ENCODE results near the gene LATS1.
"Not testable (repeated sequence)": the region's sequence is repeated elsewhere in the genome, so short reads cannot be mapped to it uniquely, and the experiment has no call there.

Gene LATS1

DNA sequence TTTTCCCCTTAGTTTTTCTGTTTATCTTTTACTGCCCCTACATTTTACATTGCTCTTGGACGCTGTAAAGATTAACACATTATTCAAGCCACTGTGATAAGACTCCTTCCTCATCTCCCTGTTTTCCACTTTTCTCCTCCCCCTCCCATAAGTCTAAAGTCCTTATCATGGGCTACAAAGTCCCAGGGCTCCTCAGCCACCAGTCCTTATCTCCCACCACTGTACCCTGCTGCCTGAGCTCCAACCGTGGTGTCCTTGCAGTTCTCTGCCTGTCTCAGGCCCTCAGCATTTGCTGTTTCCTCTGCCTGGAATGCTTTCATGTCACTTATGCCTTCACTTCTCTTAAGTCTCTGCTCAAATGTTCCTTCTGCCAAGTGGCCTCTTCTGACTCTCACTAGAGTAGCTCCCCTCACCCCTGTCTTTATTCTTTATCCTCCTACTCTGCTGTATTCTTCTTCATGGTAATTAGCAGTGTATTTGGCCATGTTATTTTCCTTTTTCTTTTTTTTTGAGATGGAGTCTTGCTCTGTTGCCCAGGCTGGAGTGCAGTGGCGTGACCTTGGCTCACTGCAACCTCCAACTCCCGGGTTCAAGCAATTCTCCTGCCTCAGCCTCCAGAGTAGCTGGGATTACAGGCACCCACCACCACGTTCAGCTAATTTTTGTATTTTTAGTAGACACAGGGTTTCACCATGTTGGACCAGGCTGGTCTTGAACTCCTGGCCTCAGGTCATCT is 10.8 kb upstream of the LATS1 start:
- no peak for DNase-seq (ENCODE audit: low read depth, low spot score)

DNA sequence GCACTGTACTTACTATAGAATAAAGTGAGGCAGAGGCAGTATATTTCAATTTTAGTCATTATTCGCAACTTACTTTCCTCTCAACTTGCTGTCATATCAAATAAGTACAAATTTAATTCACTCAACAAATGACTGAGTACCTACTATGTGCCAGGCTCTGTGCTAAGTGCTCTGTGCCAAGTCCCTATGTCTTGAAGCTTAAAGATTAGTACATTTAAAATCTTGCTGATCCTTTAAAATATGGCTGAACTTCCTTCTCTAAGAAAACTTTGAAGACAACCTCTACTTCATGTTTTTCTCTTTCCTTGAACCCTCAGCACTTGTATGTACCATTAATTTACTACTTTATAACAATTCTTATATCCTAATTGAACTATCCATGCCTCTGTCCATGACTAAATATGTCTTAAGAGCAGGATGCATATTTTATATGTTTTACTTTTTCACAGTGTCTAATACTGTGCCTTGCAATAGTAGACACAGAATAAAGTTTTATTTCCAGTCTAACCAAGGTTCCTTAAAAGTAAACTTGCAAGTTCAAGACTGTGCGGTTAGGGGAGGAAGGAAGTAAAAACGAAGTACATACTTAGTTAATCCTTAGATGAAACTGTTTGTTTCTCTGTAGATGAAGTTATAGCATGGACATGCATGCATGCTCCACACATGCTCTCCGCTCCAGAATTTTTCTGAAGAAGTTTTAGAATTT is 10.0 kb upstream of the LATS1 start:
- DNase-seq (ENCODE audit: low read depth, low spot score), result no peak

DNA sequence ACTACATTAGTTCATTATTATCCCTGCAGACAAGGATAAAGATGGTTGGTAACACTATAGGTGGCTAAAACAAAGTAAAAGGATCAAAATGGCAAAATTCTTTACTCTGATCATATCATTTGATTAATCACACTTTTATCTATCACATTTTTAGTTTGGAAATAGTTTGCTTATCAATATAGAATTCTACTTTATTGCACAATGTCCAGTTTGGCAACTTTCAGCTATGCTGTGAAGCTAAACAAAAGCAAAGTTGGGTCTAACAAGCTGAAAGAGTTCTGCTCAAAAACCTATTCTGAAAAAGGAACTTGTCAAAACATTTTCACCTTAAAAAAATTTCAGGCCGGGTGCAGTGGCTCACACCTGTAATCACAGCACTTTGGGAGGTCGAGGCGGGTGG is 7.9 kb upstream of the LATS1 start:
- no peak for DNase-seq (ENCODE audit: low read depth, low spot score)

DNA sequence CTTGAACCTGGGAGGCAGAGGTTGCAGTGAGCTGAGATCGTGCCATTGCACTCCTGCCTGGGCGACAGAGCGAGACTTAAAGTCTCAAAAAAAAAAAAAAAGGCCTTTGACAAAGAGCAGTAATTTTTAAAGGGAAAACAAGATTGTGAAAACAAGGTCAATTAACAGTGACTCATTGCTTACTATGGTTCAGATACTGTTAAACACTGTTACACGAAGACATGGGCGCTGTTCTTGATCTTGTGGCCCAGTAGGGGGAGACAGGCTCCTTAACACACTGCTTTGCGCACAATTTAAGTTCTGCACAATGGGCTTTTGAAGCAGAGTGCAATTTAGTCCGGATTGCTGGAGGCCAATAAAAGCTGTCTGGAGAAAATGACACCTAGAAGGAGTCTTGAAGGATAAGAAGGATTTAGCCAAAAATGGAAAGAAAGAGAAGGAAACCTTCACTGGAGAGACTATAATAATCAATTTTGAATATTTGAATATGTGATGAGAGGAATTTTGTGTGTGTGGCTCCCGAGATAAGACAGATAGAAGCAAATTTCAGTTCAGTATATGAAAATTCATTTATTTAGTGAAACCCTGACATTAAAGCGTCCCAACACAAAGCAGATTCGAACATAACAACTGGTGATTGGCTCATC is 6.0 kb upstream of the LATS1 start:
- no peak for DNase-seq (ENCODE audit: low read depth, low spot score)

DNA sequence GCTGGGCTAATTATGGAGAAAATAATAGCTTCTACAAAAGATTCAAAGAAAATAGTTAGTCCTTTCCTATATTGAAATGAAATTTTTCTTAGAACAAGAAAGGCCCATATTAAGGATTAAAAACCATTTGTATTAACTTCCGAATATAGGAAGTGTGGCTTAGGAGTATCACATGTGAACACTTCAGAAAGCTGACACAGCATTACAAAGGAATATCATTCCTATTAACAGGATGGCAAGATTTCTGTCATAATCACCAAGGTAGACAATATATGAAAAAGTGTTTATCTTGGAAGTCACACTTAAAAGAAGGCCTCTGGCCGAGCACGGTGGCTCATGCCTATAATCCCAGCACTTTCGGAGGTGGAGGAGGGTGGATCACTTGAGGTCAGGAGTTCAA is 5.4 kb upstream of the LATS1 start:
- no peak for DNase-seq (ENCODE audit: low read depth, low spot score)

DNA sequence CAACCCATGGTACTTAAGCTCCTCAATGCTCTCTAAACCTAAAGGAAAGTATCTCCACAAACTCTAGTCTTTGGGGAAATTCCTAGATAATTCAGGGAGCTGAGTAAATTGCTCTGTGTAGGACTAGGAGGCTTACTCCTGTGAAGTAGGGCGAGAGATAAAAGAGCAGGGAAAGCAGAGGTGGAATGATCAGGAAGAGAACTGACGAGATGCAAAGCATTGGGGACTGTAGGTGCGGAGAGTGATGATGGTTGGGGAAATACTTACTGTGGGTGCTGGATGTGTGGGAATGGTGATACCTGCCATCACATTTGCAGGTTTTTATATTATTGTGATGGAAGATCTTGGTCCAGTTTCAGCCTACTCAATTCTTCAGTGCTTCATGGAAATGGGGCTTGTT is 1.6 kb upstream of the LATS1 start:
- DNase-seq (ENCODE audit: low read depth, low spot score), result no peak

DNA sequence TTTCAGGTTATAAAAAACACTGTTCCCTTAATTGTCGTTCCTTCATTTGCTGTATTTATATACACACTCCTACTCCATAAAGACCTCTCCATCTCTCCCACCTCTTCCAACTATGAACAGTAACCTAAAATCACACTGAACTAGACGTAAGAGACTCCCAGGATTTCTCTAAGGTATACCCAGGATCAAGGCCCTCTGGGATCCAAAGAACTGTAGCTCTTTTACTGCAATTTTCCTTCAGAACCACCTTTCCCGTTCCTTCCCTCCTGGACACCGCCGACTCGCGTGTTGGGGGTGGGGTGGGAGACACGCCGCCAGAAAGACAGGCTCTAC is 680 bp downstream of the LATS1 start:
- DNase-seq (ENCODE audit: low read depth, low spot score), result no peak

DNA sequence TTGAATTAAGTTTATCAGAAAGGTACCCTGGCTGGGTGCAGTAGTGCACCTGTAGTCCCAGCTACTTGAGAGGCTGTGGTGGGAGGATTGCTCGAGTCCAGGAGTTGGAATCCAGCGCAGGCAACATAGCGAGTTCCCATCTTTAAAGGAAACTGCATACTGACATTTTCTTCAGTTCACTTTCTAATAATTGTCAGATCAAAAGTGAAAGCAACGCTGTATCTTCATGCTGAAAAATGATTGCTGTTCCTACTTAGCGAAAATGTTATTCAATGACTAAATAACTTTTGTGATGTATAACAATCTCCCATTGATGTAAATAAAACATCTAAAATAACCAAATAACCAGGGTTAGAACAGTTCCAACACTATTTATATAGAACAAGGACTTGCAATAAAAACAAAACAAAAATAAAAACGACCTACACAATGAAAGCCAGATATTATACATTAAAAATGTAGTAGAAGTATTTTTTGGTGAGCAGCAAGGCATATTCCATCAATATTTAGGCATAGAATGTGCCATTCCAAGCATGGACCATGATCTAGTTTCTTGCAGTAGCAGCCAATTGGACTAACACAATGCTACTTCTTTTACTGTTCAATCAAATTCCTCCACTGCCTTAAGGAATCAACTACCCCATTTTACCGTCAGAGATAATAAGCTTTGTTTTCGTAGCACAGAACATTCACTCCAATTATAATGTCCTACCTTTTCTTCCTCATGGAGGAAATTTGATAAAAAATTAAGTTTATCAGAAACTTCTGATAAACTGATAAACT is 1.5 kb downstream of the LATS1 start:
- no peak for DNase-seq (ENCODE audit: low read depth, low spot score)

DNA sequence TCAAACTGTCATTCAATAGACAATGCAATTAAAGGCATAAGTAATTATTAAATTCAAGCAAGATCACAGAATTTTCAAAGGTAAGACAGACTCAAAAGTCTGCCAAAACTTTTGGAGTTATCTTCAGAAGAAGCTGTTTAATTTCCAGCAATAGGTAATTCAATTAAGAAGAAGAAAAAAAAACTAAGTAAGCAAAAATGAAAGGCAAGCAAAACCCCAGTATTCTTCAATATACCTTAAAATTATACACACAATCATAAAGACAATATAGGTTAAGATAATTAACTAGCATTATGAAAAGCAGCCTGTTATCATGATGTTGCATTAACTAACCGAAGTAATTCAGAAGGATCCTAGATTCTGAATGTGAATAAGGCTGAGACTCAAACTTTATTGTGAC is 3.5 kb downstream of the LATS1 start:
- DNase-seq (ENCODE audit: low read depth, low spot score), result no peak

DNA sequence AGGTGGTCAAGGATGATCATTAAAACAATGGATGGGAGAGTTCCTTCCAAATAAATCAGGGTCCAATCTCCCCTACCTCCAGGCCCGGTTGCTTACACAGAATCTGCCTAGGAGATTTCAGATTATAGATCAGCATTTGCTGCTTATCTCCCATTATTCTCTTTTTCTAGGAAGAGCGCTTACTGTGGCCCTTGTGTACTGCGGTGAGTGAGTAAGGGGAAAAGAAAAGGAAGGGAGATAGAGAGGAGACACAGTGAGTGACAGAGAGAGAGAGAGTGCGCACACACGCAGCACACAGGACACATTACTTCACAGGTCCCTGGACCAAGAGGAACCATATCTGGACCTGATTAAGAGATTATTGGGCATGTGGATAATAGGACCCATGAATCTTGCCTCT is 6.2 kb downstream of the LATS1 start:
- DNase-seq (ENCODE audit: low read depth, low spot score), result no peak

DNA sequence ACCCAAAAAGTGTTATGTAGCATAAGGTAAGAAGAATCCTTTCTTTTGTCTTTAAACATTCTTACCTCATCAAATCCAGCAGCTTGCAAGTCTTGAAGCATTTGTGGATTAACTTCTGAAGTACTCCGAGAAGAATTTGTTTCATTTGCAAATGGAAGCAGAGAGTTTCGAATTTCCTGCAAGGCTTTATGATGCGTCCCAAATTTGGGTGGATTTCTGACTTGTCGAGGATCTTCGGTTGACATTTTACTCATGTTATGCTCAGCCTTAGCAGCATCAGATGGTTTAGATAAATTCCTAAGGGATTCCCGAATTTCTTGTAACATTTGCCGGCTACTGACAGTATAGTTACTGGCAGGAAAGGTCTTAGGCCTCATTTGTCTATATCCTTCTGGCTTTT is 16.2 kb downstream of the LATS1 start:
- no peak for DNase-seq (ENCODE audit: low read depth, low spot score)

DNA sequence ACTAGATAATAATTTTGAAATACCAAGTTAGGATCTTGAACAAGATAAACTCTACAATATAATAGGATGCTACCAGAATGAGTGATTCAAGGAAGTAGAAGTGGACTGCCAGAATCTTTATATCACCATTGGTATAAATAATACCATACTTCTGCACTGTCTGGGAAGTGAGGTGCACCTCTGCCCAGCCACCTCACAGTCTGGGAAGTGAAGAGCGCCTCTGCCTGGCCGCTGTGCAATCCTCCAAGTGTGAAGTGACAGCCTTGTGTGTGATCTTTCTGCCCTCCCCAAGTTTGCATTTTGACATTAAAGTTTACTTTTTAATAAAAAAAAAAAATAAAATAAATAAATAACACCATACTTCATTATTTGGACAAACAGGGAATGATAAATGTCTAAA is 18.8 kb downstream of the LATS1 start:
- no peak for DNase-seq (ENCODE audit: low read depth, low spot score)

DNA sequence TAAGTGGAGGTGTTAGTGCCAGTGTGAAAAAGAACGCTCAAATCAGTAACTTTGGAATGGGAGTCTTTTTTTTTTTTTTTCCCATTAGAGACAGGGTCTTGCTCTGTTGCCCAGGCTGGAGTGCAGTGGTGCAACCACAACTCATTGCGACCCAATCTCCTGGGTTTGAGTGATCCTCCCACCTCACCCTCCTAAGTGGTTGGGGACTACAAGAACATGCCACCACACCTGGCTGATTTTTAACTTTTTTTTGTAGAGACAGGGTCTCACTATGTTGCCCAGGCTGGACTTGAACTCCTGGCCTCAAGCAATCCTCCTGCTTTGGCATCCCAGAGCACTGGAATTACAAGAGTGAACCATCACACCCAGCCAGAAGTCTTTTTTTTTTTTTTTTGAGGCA is 19.7 kb downstream of the LATS1 start:
- no peak for DNase-seq (ENCODE audit: low read depth, low spot score)

DNA sequence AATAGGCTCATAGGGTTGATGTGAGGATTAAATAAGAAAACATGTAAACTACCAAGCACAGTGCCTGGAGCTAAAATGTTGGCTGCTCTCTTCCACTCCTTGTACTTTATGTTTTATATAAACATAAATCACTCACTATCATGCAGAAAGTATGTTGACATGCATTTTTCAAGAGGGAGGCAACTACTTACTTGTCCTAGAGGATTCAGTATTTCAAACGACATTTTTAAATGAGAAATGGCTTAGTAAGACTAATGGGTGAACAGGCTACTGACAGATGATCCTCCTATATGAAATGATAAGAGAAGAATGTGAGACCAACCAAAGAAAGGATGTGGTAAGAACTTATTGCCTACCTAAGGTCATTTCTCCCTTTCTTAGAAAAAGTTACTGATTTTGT is 21.0 kb downstream of the LATS1 start:
- DNase-seq (ENCODE audit: low read depth, low spot score), result no peak

DNA sequence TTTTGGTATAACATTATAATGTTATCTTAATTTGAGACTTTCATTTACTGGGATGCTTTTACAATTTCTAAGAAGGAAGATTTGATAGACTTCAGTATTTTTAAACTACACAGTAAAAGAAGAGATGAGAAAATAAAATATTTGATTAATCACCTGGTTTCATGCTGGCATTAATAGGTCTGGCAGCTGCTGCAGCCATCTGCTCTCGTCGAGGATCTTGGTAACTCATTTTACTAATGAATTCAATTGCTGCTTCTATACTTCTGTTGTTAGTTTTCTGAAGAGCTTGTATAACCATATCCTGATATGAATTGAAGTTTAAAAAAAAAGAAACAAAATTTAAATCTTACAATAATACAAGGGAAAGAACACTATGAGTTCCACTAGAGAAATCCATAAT is 23.0 kb downstream of the LATS1 start:
- DNase-seq (ENCODE audit: low read depth, low spot score), result no peak

DNA sequence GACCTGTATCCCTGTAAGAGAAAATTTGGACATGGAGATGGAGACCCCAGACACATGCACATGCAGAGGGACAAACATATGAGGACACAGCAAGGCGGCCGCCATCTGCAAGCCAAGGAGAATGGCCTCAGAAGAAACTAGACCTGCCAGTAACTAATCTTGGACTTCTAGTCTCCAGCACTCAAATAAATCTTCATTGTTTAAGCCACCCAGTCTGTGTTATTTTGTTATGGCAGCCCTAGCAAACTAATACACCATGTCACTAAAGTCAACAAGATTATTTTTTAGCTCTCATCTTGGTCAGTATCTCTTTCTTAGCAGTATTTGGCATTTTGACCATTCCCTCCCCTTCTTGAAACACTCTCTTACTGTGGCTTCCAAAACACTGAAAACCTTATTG is 26.7 kb downstream of the LATS1 start:
- DNase-seq (ENCODE audit: low read depth, low spot score), result no peak

DNA sequence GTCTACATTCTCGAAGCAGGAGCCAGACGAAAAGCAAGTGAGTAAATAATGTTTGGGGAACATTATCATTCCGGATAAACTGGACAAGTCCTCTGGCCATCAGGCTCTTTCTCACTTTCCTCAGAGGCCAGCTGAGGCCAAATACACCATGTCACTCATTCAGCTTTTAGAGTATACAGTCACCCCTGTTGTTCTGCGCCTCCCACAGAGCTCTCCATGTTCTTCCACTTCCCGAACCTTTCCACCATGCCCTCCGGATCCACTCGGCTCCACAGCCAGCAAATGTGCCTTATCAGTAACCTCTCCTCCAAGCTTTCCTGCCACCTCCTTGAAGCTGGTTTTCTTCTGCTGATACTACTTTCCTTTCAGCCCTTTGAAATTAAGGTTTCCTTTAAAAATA is 31.7 kb downstream of the LATS1 start:
- DNase-seq (ENCODE audit: low read depth, low spot score), result no peak

DNA sequence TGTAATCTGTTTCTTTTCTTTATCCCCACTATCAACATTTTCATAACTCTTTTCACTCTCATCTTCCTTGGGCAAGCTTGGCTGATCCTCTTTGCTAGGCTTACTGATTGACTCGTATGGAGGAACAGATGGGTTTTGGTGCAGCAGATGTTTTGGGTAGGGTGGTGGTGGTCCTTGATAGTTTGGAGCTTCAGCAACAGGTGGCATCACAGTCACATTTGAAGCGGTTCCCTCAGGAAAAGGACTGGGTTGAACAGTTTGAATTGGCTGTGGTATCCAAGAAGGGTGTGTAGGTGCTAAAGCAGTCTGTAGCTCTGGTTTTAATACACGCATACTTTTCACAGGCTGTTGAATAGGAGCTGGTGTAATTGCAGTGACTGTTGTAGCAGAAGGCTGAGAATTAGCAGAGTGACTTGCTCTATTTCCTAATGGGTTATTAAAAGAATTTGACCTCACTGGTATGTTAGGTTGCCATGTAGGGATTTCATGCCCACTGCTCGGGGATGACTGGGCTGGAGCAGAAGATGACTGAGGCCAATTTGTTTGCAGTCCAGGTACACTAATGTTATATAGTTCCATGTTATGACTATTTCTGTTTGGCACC is 34.5 kb downstream of the LATS1 start:
- DNase-seq (ENCODE audit: low read depth, low spot score), result no peak

DNA sequence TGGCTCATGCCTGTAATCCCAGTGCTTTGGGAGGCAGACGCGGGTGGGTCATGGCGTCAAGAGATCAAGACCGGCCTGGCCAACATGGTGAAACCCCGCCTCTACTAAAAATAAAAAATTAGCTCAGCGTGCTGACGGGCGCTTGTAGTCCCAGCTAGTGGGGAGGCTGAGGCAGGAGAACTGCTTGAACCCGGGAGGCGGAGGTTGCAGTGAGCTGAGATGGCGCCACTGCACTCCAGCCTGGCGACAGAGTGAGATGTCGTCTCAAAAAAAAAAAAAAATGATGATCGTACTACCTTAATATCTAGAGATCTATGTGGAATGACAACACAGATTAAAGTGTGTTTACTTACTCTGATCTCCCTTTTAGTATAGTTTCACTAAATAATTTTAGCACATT is 36.1 kb downstream of the LATS1 start:
- not testable (repeated sequence) for DNase-seq (ENCODE audit: low read depth, low spot score)

DNA sequence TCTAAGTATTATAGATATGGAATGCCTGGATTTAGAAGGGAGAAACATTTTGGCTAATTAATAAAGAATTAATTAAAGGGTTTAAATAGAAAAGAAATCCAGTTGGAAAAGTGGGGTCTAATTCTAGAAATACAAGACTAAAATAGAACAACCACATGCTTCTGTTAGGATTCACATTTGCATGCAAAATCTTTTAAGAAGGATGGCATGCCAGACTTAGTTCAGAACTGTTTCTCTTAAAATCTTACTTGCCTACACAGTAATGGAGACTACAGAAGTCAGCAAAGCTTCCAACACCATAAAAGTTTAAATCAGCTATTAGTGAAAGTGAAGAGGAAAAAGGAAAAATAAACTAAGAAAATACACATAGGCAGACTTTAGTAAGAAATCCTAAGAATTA is 36.7 kb downstream of the LATS1 start:
- DNase-seq (ENCODE audit: low read depth, low spot score), result no peak

DNA sequence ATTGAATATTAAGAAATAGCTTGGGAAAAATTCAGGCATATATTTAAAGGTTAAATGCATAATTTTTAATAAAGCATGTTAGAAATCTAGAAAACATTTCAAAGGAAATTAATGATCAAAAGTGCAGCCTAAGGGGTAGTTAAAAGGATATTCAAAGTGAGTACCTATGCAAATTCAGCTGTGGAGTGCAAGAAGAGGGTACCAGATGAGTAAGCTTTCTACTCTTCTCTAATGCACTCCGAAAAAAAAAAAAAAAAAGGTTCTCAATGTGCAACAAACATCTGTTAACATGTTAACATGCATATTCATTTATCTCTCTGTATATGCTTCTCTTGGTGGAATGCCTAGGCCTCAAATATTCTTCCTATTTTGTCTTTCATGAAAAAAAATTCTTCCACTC is 37.4 kb downstream of the LATS1 start:
- no peak for DNase-seq (ENCODE audit: low read depth, low spot score)

DNA sequence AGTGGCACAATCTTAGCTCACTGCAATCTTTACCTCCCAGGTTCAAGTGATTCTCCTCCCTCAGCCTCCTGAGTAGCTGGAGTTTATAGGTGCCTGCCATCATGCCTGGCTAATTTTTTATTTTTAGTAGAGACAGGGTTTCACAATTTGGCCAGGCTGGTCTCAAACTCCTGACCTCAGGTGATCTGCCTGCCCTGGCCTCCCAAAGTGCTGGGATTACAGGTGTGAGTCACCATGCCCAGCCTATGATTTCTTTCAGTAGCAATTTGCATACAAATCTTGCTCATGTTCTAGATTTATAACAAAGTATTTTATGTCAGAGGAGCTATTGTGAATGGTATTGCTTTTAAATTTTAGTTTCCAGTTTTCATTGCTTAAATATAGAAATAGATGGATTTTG is 45.6 kb downstream of the LATS1 start:
- not testable (repeated sequence) for DNase-seq (ENCODE audit: low read depth, low spot score)
